ENCODE measurements around the gene HYAL4.

The HYAL4 gene

GRCh38 chr7:123916240-123916724, 71.3 kb downstream of the HYAL4 start:
- FAIRE-seq, result no peak
- TF ChIP-seq CTCF (IDR thresholded peaks at IDR 0.05; ENCODE audit: insufficient read depth, missing control alignments), result peak; percentile 30
- no peak for DNase-seq (ENCODE audit: insufficient read length, low spot score)

- no peak for DNase-seq (ENCODE audit: insufficient read length, low spot score)
- no peak for TF ChIP-seq CTCF (IDR thresholded peaks at IDR 0.05; ENCODE audit: insufficient read depth, missing control alignments)
- FAIRE-seq, result no peak
Measured at GRCh38 chr7:123917878-123918277, 72.9 kb downstream of the HYAL4 start.

GRCh38 chr7:123918309-123918708, 73.3 kb downstream of the HYAL4 start:
- TF ChIP-seq CTCF (IDR thresholded peaks at IDR 0.05; ENCODE audit: insufficient read depth, missing control alignments), result no peak
- no peak for DNase-seq (ENCODE audit: insufficient read length, low spot score)
- FAIRE-seq, result no peak

GRCh38 chr7:123923599-123923998, 78.6 kb downstream of the HYAL4 start:
- DNase-seq (ENCODE audit: insufficient read length, low spot score) (no peak), FAIRE-seq (no peak)
- no peak for TF ChIP-seq CTCF (IDR thresholded peaks at IDR 0.05; ENCODE audit: insufficient read depth, missing control alignments)

- no peak for FAIRE-seq
- no peak for TF ChIP-seq CTCF (IDR thresholded peaks at IDR 0.05; ENCODE audit: insufficient read depth, missing control alignments)
- DNase-seq (ENCODE audit: insufficient read length, low spot score), result no peak
Measured at GRCh38 chr7:123924941-123925340, 80.0 kb downstream of the HYAL4 start, which contains the start of gene SPAM1. SPAM1 (plus strand) TSS chr7:123925241; CDS start chr7:123953571, 28,330 bp downstream.
